Stimulated activated CD8-positive, alpha-beta memory T cell treated with anti-CD3 and anti-CD28 coated beads, Interleukin-4, amount 100 ng/mL, for 24 hours (primary cell): ENCODE results near the gene ACSM6.

Experiments
- DNase-seq: peaks from one replicate; pipeline ENCODE4 v3.0.0-alpha.2; 2020; ENCODE audit warnings: low read depth

ACSM6 gene

GRCh38 chr10:95273393-95274312, 79.6 kb downstream of the ACSM6 start:
- DNase-seq: no peak

- no peak for DNase-seq
Measured at GRCh38 chr10:95275726-95276366, 81.8 kb downstream of the ACSM6 start.

- no peak for DNase-seq
Measured at GRCh38 chr10:95276367-95277200, 82.5 kb downstream of the ACSM6 start.

GRCh38 chr10:95277201-95277570, 83.1 kb downstream of the ACSM6 start:
- DNase-seq: no peak

GRCh38 chr10:95277614-95278013, 83.6 kb downstream of the ACSM6 start:
- DNase-seq: no peak
